Activated CD4-positive, alpha-beta T cell treated with anti-CD3 and anti-CD28 coated beads, Interleukin-2, Interleukin-6, amounts not matched to agents 100 ng/mL and 50 ng/mL, durations not matched to agents 16 hours and 8 hours (primary cell): ENCODE results near the gene MZT1.
A peak's percentile ranks its signal among the peaks of the same experiment; 100 is the strongest.
"Not testable (repeated sequence)": the region's sequence is repeated elsewhere in the genome, so short reads cannot be mapped to it uniquely, and the experiment has no call there.

Experiments
- DNase-seq: peaks from one replicate; pipeline ENCODE4 v3.0.0-alpha.2; 2020

The MZT1 gene

DNA sequence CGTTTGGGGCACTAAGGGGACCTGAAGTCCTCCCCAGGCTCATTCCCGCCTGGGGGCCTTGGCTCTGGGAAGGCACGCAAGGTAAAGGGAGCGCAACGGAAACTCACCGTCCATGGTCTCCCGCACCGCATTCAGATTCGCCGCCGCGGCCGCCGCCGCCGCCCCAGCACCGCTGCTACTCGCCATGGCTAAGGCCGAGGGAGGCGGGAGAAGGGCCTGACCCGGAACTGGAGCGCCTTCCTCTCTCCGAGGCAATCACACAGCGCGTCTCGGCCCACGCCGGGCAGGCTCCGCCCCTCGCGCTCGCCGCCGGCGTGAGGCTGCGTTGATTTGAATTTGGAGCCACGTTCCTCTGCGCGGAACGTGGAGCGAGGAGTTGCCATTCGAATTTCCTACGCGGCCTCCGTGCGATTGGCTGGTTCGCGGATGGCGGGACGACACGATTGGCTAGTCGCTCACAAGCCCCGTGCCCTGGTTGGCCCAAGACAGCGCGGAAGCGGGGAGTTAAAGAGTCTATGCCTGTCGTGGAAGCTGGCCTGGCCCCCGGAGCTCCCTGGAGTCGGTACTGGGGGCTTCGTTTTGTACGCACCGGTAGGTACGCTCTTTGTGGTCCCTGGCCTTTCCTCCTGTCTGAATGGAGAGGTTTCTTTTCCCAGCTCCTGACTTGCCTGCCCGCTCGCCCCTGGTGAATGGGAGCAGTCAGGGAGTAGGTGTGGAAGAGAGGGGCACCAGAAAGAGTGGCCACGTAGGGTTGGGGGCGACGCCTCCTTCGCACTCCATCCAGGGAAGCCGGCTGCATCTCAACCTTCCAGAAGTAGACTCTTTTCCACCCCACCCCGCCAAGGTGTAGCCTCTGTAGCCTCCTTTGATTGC is at the start of gene MZT1, which contains the start of gene BORA:
Gene MZT1 (minus strand): TSS at position 213 of the 873 bp plus-strand sequence. CDS start 27 bp downstream, at position 186.
Gene BORA (plus strand): TSS at position 507 of the 873 bp plus-strand sequence. CDS start 1,018 bp downstream, outside the sequence.
- DNase-seq: peak; percentile 97

GRCh38 chr13:72774019-72774418 is 46.6 kb upstream of the MZT1 start:
- no peak for DNase-seq

- DNase-seq: no peak
These were observed 36.0 kb upstream of the MZT1 start for GRCh38 chr13:72763411-72763810.

GRCh38 chr13:72760189-72760588 is 32.8 kb upstream of the MZT1 start:
- DNase-seq: no peak

DNA sequence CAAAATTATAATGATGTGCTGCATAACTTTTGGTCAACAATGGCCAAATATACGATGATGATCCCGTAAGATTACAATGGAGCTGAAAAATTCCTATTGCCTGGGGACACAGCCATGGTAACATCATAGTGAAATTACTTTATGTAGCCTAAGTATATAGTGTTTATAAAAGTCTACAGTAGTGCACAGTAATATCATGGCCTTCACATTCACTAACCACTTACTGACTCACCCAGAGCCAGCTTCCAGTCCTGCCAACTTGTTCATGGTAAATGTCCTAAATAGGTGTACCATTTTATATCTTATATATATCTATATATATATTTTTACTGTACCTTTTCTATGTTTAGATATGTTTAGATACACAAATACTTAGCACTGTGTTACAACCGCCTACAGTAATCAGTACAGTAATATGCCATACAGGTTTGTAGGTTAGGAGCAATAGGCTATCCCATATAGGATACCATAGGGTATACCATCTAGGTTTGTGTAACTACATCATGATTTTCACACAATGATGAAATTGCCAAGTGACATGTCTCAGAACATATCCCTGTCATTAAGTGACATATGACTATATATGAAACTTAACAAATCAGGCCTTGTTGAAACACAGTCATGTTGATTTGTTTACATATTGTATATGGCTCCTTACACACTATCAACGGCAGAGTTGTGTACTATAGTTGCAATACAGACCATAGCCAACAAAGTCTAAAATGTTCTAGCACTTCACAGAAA is 30.5 kb upstream of the MZT1 start:
- DNase-seq: no peak

DNA sequence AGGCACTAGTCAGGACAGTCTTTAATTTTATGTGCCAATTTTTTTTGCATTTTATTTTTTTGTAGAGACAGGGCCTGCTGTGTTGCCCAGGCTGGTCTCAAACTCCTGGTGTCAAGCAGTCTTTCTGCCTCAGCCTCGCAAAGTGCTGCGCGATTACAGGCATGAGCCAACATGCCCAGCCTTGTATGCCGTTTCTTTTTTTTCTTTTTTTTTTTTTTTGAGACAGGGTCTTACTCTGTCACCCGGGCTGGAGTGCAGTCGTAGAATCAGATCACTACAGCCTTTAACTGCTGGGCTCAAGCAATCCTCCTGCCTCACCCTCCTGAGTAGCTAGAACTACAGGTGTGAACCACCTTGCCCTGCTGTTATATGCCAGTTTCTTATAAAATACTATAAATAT is 26.7 kb upstream of the MZT1 start:
- no peak for DNase-seq

- DNase-seq: no peak
These were observed 23.8 kb upstream of the MZT1 start for GRCh38 chr13:72751220-72751619.

DNA sequence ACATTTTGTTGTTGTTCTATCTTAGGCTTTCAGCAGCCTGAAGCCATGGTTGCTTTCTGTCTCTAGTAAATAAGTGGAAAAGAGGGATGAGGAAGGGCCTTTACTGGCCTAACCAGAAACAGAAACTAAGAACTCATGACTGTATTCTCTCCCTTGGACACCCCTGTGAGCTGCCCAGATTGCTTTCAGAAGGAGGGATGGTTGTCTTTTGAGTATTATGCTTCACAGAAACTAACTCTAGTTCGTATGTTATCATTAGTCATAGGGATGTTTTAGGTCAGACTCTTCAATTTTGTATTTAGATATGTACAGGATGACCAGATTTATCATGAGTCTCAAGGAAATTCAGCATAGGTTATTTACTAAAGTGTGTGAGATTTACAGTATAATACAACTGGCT is 17.8 kb upstream of the MZT1 start:
- DNase-seq: peak; percentile 46

DNA sequence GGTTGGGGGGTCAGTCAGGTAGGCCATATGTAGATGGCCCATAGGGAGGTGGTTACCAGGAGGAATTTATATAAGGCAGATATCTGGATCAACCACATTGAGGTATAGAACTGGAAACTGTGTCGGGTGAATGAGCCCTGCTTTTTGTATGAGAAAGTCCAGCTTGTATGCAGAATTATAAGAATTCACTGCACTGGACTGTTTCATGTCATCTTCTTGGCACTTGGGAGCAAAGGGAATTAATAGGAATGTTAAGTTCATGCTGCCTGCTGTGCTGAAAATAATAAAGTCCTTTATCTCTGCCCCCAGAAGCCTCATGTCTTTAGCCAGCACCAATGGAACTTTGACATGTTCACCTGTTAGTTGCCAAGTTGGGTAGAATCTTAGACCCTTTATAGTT is 12.6 kb upstream of the MZT1 start:
- DNase-seq: no peak

DNA sequence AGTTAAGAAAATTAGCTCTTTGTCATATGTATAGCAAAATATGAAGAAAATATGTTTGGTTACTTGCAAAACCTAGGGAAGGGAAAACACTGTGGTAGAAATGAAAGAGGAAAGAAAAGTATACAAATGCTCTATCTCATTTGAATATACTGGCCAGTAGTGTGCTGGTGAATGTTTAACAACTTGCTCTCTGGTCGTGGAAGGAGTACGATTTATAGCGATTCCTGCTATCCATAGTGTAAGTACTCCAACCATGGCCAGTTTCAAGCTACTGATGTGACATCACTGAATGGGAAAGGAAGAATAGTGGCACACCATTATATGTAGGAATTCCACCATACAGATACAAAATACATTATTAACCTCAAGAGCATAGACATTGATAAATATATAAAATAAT is 9.6 kb upstream of the MZT1 start:
- DNase-seq: no peak

- no peak for DNase-seq
These were observed 819 bp upstream of the MZT1 start for GRCh38 chr13:72728290-72728605.

- DNase-seq: peak; percentile 50
These were observed 558 bp downstream of the MZT1 start for GRCh38 chr13:72726726-72727416.

DNA sequence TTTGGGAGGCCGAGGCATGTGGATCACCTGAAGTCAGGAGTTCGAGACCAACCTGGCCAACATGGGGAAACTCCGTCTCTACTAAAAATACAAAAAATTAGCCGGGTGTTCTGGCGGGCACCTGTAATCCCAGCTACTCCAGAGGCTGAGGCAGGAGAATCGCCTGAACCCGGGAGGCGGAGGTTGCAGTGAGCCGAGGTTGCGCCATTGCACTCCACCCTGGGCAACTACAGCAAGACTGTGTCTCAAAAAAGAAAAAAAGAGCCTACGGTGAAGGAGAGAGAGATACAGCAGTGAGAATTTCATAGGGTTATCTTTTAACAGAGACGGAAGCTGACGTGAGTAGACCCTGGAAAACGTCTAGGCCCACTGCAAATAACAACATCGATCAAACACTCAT is 1.2 kb downstream of the MZT1 start:
- DNase-seq: not testable (repeated sequence)

GRCh38 chr13:72716776-72717175 is 10.7 kb downstream of the MZT1 start:
- no peak for DNase-seq

DNA sequence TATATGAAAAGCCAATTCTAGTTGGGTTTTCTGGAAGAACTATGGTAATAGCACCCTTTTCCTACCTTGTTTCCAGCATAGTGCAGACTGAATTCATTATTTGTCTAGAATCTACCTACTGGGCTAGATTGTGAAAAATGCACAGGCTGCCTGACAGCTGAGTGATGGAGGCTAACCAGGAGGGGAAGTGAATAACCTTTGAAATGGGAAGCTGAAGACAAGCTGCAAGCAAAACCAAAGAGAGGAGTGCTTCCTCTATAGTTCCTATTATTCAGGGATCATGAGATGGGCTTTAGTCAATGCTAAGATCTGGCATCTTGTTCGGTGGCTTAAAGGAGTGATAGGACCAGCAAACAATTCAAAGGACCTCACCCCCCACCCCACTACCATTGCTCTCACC is 26.9 kb downstream of the MZT1 start:
- DNase-seq: no peak

GRCh38 chr13:72698164-72698563 is 29.3 kb downstream of the MZT1 start:
- DNase-seq: no peak

DNA sequence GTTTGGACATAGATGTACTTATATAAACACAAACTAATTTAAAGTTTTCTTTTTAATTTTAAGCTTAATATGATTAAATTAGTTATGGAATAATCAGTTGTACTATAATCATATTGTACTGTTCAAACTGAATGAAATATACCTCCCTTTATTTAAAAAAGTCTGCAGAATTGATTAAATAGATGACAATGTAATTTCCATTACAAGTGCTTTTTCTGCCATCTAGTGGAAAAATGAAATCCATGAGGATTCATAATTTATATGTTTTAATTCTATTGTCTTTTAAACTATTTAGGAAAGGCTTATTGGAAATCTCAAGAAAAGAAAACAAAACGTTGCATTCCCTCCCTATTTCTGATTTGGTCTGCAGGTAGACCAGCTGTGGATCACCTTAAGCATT is 30.9 kb downstream of the MZT1 start:
- DNase-seq: no peak

GRCh38 chr13:72694314-72694713 is 33.1 kb downstream of the MZT1 start:
- DNase-seq: no peak

DNA sequence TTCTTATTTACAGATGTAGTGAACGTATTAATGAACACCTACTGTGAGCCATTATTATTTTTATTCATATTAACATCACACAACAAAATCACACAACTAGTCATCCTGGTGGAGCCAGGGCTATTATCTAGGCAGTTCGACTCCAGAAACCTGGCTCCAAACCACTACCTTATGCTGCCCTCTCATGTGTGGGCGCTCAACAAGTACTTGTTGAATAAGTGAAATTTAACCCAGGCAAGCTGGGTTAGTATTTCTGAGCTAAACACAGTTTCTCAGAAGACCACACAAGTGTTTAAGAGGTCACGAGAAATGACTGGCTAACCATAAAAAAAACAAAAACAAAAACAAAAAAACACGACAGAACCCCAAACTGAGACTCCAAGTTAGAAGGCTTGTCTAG is 33.6 kb downstream of the MZT1 start:
- DNase-seq: no peak

DNA sequence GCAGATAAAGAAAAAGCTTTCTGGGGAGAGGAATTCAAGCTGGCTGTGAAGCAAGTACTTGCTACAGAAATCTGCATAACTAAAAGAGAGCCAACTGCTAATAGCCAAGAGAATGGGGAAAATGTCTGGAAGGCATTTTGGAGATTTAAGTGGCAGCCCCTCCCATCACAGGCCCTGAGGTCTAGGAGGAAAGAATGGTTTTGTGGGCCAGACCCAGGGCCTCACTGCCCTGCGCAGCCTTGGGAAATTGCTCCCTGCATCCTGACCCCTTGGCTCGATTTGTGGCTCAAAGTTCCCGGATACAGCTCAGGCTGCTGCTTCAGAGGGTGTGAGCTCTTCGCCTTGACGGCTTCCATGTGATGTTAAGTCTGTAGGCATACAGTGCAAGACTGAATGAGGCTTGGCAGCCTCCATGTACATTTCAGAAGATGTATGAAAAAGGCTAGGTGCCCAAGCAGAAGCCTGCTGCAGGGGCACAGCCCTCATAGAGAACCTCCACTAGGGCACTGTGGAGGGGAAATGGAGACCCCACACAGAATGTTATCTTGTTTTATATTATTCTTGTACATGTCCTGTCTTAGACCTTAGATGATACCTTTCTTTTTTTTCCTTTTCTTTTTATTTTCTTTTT is 34.4 kb downstream of the MZT1 start:
- DNase-seq: no peak

DNA sequence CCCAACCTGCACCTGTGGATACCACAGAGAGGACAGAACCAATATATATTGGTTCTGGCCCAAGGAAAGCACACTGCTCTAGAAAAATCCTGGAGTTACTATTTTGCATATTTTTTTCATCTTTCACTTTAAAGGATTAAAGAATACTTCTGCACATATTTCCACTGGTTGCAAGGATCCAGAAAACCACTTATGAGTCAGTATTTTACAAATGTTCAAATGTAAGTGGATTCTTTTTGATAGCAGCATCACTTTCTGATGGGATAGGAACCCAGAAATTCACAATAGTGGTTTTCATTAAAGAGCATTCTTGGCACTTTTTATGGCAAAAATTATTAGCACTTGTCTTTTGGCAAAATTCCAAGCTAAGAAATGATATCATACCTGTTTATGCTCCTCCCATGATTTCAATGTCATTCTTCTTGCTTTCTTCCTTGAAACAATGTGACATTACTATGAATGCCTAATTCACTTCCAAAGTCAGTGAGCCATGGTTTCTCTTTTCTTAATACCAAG is 38.2 kb downstream of the MZT1 start:
- no peak for DNase-seq

GRCh38 chr13:72686766-72687165 is 40.7 kb downstream of the MZT1 start:
- no peak for DNase-seq

GRCh38 chr13:72680353-72680752 is 47.1 kb downstream of the MZT1 start:
- no peak for DNase-seq
